ENCODE measurements around the gene RSPO3.
"Not testable (repeated sequence)": the region's sequence is repeated elsewhere in the genome, so short reads cannot be mapped to it uniquely, and the experiment has no call there.

The RSPO3 gene

DNA sequence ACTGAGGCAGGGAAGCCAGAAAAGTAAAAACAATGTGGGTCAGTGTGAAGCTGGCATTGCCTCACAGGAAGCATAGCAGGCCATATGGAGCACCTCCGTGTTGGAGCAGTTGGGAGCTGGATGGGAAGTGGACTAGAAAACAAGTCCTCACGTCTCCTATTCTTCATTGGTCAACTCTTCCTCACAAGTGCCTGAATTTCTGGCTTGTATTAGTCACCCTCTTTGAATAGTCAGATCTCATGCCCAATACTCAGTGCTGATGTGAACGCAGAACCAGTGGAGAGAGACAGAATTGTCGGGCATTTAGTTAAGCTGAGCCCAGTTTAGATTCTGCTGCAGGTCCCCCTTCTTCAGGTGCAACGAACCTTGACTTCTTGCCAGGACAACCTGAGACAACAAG is 22.3 kb upstream of the RSPO3 start:
- H3K9ac ChIP-seq (ENCODE audit: low read depth, low read length) = no peak overlapping the region
- H3K9me3 ChIP-seq (ENCODE audit: control insufficient read depth, insufficient read depth, low read length) = no peaks in the 10 kb centered on the region
- H3K36me3 ChIP-seq (ENCODE audit: insufficient read depth, low read length) = no peaks in the 10 kb centered on the region
- H3K4me1 ChIP-seq (ENCODE audit: insufficient read depth, low read length) = peaks cover 3% of the 10 kb centered on the region; the same call in 1 of the 2 replicates

DNA sequence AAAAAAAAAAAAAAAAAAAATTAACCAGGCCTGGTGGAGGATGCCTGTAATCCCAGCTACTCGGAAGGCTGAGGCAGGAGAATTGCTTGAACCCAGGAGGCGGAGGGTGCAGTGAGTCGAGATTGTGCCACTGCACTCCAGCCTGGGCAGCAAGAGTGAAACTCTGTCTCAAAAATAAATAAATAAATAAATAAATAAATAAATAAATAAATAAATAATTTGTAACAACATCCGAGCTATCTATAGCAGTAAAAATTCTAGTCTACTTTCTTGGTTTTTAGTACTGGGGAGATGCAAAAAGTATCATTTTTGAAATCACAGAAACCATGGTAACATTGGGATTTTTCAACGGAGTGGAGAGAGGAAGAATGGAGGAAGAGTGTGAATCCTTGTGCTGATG is 21.0 kb upstream of the RSPO3 start:
- H3K9ac ChIP-seq (ENCODE audit: low read depth, low read length); H3K4me1 ChIP-seq (ENCODE audit: insufficient read depth, low read length); H3K9me3 ChIP-seq (ENCODE audit: control insufficient read depth, insufficient read depth, low read length); H3K36me3 ChIP-seq (ENCODE audit: insufficient read depth, low read length): not testable (repeated sequence)

DNA sequence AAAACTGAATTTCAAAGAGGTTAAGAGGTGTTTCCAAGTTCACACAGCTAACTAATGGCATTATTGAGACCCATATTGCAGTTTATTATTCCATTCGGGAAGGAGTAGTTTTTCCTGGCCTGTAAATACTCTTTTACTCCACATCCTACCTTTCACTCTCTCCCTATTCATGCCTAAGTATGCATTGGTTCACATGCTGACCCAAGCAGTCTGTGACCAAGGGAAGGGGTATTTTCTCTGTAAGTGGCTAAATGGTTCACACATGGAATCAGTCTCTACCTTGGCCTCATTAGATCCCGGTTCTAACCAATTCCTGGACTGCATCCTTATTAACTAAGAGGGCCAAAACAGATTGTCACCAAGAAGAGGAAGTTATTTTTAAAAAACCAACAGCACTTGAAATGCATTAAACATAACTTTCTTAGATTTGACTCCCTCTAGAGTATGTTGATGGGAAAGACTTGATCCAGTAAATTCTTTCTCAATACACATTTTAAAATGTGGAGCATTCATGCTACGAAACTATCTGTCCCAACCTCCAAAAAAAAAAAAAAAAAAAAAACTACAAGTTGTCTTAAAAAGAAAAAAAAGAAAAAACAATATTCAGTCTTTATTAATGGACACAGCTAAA is 17.8 kb upstream of the RSPO3 start:
- peaks cover 3% of the 10 kb centered on the region; the same call in 1 of the 2 replicates for H3K4me1 ChIP-seq (ENCODE audit: insufficient read depth, low read length)
- H3K9ac ChIP-seq (ENCODE audit: low read depth, low read length) = no peak overlapping the region
- no peaks in the 10 kb centered on the region for H3K9me3 ChIP-seq (ENCODE audit: control insufficient read depth, insufficient read depth, low read length)
- no peaks in the 10 kb centered on the region for H3K36me3 ChIP-seq (ENCODE audit: insufficient read depth, low read length)

DNA sequence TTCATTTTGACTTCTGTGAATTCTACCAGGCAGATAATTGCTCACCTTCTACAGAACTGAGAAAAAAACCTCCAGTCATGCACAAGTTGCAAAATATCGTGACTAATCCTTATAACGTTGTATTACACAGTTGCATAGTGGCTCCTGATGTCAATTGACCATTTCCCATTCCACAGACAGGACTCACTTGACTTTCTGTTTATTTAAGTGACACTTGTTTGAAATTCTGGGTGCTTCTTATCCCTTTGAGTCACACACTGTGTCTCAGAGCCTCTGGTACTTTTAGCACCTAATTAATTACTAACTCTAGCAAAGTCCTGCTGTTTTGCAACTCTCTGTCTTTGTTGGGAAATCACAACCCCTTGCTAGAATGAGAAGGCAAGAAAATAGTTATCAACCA is 16.2 kb upstream of the RSPO3 start:
- H3K9me3 ChIP-seq (ENCODE audit: control insufficient read depth, insufficient read depth, low read length) = no peaks in the 10 kb centered on the region
- H3K36me3 ChIP-seq (ENCODE audit: insufficient read depth, low read length) = no peaks in the 10 kb centered on the region
- H3K4me1 ChIP-seq (ENCODE audit: insufficient read depth, low read length) = no peaks in the 10 kb centered on the region
- H3K9ac ChIP-seq (ENCODE audit: low read depth, low read length) = no peak overlapping the region

DNA sequence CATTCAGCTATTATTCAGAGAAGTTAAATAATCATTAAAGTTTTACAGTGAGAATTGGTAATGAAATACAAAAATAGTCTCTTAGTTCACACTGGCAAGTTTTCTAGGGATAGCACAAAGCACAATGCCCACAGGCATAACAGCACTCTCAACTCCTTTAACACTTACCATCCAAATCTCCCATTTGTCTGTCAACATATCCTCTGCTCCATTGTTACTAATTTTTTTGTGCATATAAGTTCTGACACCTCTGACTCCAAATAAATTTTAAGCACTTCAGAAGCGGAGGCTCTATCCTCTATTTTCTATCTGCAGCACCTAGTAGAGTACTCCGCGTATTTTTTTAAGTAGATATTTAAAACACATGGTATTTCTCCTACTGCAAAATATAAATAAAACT is 15.6 kb upstream of the RSPO3 start:
- Histone ChIP-seq H3K9ac (ENCODE audit: low read depth, low read length) (no peak overlapping the region), H3K9me3 (ENCODE audit: control insufficient read depth, insufficient read depth, low read length) (no peaks in the 10 kb centered on the region), H3K4me1 (ENCODE audit: insufficient read depth, low read length) (no peaks in the 10 kb centered on the region), H3K36me3 (ENCODE audit: insufficient read depth, low read length) (no peaks in the 10 kb centered on the region)

DNA sequence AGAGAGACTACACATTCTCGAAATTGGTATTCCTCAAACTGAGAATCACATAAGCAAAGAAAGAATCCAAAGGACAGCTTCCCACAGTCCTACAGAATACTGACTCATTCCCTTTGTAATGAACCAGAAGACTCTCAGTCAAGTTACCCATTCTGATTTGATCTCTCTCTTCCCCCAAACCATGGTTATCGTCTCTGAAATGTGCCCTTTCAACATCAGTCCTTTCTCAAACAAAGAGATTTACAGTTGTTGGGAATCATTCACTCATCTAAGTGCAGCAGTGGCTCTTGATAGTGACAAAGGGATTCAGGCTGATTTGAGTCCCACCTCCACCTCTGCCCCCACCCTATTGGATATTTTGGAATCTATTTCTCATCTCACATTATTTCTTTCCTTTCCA is 15.0 kb upstream of the RSPO3 start:
- H3K4me1 ChIP-seq (ENCODE audit: insufficient read depth, low read length) = no peaks in the 10 kb centered on the region
- no peaks in the 10 kb centered on the region for H3K9me3 ChIP-seq (ENCODE audit: control insufficient read depth, insufficient read depth, low read length)
- no peaks in the 10 kb centered on the region for H3K36me3 ChIP-seq (ENCODE audit: insufficient read depth, low read length)
- H3K9ac ChIP-seq (ENCODE audit: low read depth, low read length) = no peak overlapping the region

DNA sequence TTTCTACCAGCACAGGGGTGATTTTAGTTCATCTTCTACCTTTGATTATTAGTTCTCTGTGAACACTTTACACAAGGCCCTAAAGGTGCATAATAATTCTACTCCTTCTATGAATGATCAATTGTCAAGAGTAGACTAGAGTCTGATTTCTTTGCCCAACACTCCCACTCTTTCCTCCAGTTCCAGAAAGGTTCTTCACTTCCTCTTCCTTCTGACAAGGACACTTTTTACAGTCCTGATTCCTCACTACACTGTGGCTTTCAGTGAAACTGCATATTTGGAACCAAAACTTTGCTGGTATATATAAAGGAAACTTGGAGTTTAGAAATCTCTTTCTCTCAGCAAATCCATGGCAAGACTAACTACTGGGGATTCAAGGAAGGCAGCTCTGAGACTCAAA is 10.6 kb upstream of the RSPO3 start:
- Histone ChIP-seq H3K36me3 (ENCODE audit: insufficient read depth, low read length) (no peaks in the 10 kb centered on the region), H3K4me1 (ENCODE audit: insufficient read depth, low read length) (no peaks in the 10 kb centered on the region), H3K9me3 (ENCODE audit: control insufficient read depth, insufficient read depth, low read length) (no peaks in the 10 kb centered on the region), H3K9ac (ENCODE audit: low read depth, low read length) (no peak overlapping the region)

DNA sequence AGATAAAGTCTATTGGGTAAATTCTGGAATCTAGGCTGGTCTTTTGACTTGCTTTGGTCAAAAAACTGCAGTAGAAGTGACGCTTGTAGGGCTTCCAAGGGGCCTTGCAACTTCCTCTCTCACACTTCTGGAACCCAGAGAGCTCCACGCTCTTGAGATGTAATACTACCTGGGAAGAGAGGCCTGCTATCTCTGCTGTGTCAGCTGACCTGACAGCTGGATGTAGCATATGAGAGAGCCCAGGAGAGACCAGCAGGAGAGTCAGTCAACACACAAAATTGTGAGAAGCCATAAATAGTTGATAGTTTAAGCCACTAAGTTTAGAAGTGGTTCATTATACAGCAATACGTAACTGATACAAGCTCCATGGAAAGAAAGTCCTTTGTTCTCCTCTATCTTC is 7.8 kb upstream of the RSPO3 start:
- H3K9ac ChIP-seq (ENCODE audit: low read depth, low read length) = no peak overlapping the region
- H3K9me3 ChIP-seq (ENCODE audit: control insufficient read depth, insufficient read depth, low read length) = no peaks in the 10 kb centered on the region
- no peaks in the 10 kb centered on the region for H3K4me1 ChIP-seq (ENCODE audit: insufficient read depth, low read length)
- no peaks in the 10 kb centered on the region for H3K36me3 ChIP-seq (ENCODE audit: insufficient read depth, low read length)

DNA sequence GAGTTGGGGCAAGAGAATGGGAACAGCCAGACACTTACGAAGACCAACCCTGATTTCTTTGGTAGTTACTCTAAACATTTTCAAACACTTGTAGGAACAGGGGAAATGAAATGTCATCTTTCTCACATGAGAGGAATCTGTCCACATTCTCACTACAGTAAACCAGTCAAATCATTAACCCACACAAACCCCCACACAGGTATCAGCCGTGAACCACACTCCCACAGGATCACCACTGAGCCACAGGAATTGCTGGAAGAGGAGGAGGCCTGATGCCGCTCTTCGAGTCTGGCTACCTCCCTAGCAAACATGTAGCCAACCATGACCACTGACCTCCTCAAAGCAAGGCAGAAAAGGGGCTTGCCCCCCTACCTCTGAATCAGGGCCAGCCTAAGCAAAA is 6.9 kb upstream of the RSPO3 start:
- no peaks in the 10 kb centered on the region for H3K4me1 ChIP-seq (ENCODE audit: insufficient read depth, low read length)
- no peak overlapping the region for H3K9ac ChIP-seq (ENCODE audit: low read depth, low read length)
- H3K36me3 ChIP-seq (ENCODE audit: insufficient read depth, low read length) = no peaks in the 10 kb centered on the region
- no peaks in the 10 kb centered on the region for H3K9me3 ChIP-seq (ENCODE audit: control insufficient read depth, insufficient read depth, low read length)

DNA sequence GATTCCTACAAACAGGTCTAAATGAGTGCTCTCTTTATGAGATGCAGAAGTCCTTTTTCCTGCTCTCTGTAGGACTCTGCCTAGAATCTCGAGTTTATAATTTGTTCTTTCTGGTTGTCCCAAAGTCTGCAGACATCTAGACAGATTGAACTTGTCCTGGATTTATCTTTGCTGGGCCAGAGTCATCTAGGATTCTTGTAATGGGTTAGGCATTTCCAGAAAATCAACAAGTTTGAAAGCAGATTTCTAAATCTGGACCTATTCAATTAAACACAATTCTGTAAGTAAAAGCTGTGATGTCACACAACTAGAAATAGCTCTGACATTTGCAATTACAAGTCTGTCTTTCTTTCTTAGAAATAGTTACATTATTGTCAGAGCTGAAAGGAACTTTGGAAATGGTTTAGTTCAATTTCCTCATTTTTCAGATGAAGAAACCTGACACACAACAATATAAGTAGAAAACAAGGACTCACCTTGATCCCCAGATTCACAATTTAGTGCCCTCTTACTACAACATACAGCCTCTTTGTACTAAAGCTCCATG is 4.2 kb upstream of the RSPO3 start:
- no peak overlapping the region for H3K9ac ChIP-seq (ENCODE audit: low read depth, low read length)
- H3K9me3 ChIP-seq (ENCODE audit: control insufficient read depth, insufficient read depth, low read length) = no peaks in the 10 kb centered on the region
- H3K4me1 ChIP-seq (ENCODE audit: insufficient read depth, low read length) = no peaks in the 10 kb centered on the region
- H3K36me3 ChIP-seq (ENCODE audit: insufficient read depth, low read length) = no peaks in the 10 kb centered on the region

DNA sequence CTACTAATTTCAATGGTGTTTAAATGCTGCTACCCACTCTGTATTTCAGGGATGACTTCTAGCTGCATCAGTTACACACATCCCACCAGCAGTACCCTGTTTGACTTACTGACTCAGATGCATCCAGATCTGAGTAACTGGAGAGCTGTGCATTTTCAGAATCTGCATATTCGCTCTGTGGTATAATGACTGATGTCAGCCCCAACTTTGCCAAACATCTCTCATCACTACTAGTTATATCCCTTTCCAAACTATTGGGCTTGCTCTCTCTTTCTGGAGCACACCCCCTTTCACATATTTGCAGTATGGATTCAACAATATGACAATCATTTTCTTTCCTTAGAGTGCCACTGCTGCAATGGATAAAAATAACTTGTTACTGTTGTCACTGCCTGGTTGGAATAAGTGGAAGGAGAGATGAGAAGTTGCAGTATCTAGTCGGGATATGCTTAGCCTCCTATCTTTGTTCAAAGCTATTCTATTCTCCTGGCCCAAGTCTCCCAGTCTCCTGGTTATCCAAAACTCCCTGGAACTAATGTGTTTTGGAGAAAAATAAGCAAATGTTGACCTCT is 3.3 kb upstream of the RSPO3 start:
- Histone ChIP-seq H3K9me3 (ENCODE audit: control insufficient read depth, insufficient read depth, low read length) (no peaks in the 10 kb centered on the region), H3K36me3 (ENCODE audit: insufficient read depth, low read length) (no peaks in the 10 kb centered on the region), H3K4me1 (ENCODE audit: insufficient read depth, low read length) (no peaks in the 10 kb centered on the region), H3K9ac (ENCODE audit: low read depth, low read length) (no peak overlapping the region)

DNA sequence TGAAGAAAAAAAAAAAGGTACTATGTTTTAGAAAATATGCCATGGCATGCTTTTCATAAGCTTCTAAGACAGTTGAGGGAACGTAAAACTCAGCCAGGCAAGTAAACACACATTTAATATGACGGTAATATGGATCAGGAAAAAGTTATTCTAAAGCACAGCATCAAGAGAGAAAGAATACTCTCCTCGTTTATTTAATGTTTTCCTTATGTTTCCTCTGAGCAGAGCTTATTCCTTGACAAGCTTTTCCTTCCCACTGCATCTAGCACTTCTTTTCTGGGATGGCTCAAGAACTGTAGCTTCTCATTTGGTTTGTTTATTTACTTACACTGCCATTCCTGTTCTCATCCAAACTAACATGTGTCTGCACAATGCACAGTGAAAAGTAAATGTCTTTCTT is 2.7 kb upstream of the RSPO3 start:
- no peak overlapping the region for H3K9ac ChIP-seq (ENCODE audit: low read depth, low read length)
- no peaks in the 10 kb centered on the region for H3K9me3 ChIP-seq (ENCODE audit: control insufficient read depth, insufficient read depth, low read length)
- no peaks in the 10 kb centered on the region for H3K4me1 ChIP-seq (ENCODE audit: insufficient read depth, low read length)
- no peaks in the 10 kb centered on the region for H3K36me3 ChIP-seq (ENCODE audit: insufficient read depth, low read length)

DNA sequence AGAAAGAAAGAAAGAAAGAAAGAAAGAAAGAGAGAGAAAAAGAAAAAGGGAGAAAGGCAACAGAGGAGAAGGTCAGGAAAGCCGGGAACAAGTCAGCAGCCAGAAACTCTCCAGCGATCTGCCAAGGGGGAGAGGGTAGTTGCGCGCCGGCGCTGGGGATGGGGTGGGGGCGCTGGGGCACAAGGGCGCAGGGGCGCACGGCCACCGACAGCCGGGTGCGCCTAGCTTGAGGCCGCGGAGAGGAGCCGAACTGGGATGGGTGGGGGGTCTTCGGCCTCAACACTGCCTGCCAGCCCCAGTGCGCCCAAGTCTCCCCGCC is 533 bp upstream of the RSPO3 start:
- H3K9me3 ChIP-seq (ENCODE audit: control insufficient read depth, insufficient read depth, low read length) = no peaks in the 10 kb centered on the region

DNA sequence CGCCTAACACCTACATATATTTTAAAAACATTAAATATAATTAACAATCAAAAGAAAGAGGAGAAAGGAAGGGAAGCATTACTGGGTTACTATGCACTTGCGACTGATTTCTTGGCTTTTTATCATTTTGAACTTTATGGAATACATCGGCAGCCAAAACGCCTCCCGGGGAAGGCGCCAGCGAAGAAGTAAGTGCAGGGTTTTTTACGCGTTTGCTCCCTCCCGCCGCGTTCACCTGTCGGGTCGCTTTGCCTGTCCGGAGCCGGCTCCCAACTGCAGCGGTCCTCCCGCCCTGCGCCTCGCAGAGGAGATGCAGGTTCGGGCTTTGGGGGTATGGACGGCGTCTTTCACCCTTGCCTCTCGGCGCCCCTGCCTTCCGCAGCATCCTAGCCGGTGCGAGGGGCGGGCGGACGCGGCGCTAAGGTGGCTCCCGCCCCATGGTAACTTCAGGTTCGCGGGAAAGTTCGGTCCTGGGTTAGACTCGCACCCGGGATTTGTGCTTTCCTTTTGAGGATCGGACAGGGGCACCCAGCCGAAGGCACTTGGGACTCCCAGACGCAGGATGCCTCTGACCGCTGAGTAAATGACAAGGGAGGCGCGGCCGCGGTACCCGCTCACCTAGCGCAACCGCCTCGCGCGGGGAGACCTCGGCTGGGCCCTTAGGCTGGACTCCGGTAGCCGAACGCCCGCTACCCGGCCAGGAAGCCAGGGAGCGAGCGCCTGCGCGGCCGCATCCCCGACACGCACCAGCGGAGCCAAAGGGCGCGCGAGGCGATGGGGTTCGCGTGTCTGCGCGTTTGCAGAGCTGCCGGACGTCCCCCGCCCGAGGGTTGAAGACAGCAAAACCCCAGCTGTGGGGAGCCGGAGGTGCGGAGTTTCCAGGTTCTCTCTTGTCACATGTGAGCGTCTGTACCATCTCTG is 891 bp downstream of the RSPO3 start:
- peak overlapping the region; percentile 63; the same call in 1 of the 2 replicates for H3K9ac ChIP-seq (ENCODE audit: low read depth, low read length)
- H3K4me1 ChIP-seq (ENCODE audit: insufficient read depth, low read length) = no peaks in the 10 kb centered on the region
- no peaks in the 10 kb centered on the region for H3K9me3 ChIP-seq (ENCODE audit: control insufficient read depth, insufficient read depth, low read length)
- no peaks in the 10 kb centered on the region for H3K36me3 ChIP-seq (ENCODE audit: insufficient read depth, low read length)

More for the DNA sequence above, 533 bp upstream of the RSPO3 start:
- Histone ChIP-seq H3K4me1 (ENCODE audit: insufficient read depth, low read length) (no peaks in the 10 kb centered on the region), H3K9ac (ENCODE audit: low read depth, low read length) (peak overlapping the region; percentile 57; the same call in 1 of the 2 replicates), H3K36me3 (ENCODE audit: insufficient read depth, low read length) (no peaks in the 10 kb centered on the region)

Data from ES-I3 (cell line).